ENCODE measurements around the gene CEP112. TPM values are rescaled to one million over a fixed set of nuclear protein-coding genes. Genes with fewer than 3 reads are reported as not detected.

The CEP112 gene
- total and polyA plus RNA-seq, 2 of the 4 experiments (the other 2 are of a cell fraction): 2.5 to 5.6 TPM

DNA sequence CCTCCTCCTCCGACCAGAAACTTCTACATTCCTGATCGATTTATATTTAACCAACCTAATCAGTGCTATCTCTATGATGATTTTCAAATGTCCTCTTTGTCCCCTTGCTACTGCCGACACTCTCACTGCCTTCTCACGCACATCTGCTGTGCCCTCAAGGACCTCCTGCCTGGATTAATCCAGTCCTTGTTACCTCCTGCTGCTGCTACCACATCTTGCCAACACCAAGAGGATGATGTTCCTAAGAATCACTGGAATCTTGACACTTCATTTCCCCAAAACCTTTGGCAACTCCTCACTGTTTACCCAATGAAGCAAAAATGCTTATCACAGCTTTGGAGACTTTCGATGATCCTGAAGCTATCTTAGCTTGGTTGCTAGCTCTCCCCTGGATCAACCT, 343.2 kb downstream of the CEP112 start:
- TF ChIP-seq, protein P1, sequence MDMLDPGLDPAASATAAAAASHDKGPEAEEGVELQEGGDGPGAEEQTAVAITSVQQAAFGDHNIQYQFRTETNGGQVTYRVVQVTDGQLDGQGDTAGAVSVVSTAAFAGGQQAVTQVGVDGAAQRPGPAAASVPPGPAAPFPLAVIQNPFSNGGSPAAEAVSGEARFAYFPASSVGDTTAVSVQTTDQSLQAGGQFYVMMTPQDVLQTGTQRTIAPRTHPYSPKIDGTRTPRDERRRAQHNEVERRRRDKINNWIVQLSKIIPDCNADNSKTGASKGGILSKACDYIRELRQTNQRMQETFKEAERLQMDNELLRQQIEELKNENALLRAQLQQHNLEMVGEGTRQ (IDR thresholded peaks at IDR 0.05; ENCODE audit: low read depth, low read length): no peak
- TF ChIP-seq RCOR1 (IDR thresholded peaks at IDR 0.05; ENCODE audit: insufficient replicate concordance, low read length): no peak
- TF ChIP-seq SMC3 (IDR thresholded peaks at IDR 0.05; ENCODE audit: low read depth, low read length): no peak
- TF ChIP-seq POLR2A (IDR thresholded peaks at IDR 0.05; ENCODE audit: low read depth, low read length): no peak
- TF ChIP-seq NFE2L2 (IDR thresholded peaks at IDR 0.05; ENCODE audit: low read depth, low read length): no peak
- no peak for TF ChIP-seq MAFK (IDR thresholded peaks at IDR 0.05; ENCODE audit: low read depth, low read length)
- TF ChIP-seq MXI1 (IDR thresholded peaks at IDR 0.05; ENCODE audit: borderline replicate concordance, low read depth, low read length): no peak
- TF ChIP-seq FOS (IDR thresholded peaks at IDR 0.05; ENCODE audit: low read depth, low read length): no peak
- TF ChIP-seq RFX5 (IDR thresholded peaks at IDR 0.05; ENCODE audit: low read depth, low read length): no peak
- no peak for TF ChIP-seq MAZ (IDR thresholded peaks at IDR 0.05; ENCODE audit: borderline replicate concordance, low read depth, low read length)
- no peak for TF ChIP-seq RAD21 (IDR thresholded peaks at IDR 0.05; ENCODE audit: low read length)
- TF ChIP-seq CEBPB (IDR thresholded peaks at IDR 0.05; ENCODE audit: low read depth, low read length): no peak
- no peak for TF ChIP-seq BHLHE40 (IDR thresholded peaks at IDR 0.05; ENCODE audit: low read depth, low read length)
- H3K27ac ChIP-seq (ENCODE audit: insufficient read depth, low read length): no peak overlapping the region
- DNase-seq: no peak
- H2AFZ ChIP-seq (replicated peaks; ENCODE audit: low read length, poor library complexity): no peak overlapping the region
- intact Hi-C loops (cut with micrococcal nuclease) (no loop called here), dilution Hi-C loops (cut with HindIII; ENCODE audit: low sequenced_read_pairs, unreplicated experiment) (no loop called here), in situ Hi-C loops (cut with MboI; ENCODE audit: low sequenced_read_pairs) (no loop called here)
- no peak overlapping the region for H3K23ac ChIP-seq (ENCODE audit: low read depth, low read length)
- H3K56ac ChIP-seq (ENCODE audit: extremely low read depth, insufficient read depth, low read length): no peak overlapping the region
- H2BK15ac ChIP-seq (ENCODE audit: low read depth, low read length): no peak overlapping the region
- no peak overlapping the region for H3K4me2 ChIP-seq (ENCODE audit: low read depth, low read length)
- 80% methylated on average over 5 of the region's 5 CpGs; no CpG with 5 or more reads in 1 of the 2 experiments for WGBS, 2 experiments (ENCODE audit: extremely low coverage in 2 of 2, insufficient read length in 1 of 2)
- no peaks in the 10 kb centered on the region for H3K9me1 ChIP-seq (ENCODE audit: insufficient read depth, low read length)
- ChIA-PET POLR2A (ENCODE audit: unreplicated experiment) (no interaction called here), CTCF (no interaction called here)
- H2BK20ac ChIP-seq (ENCODE audit: low read depth, low read length): no peak overlapping the region
- no peaks in the 10 kb centered on the region for H3K4me1 ChIP-seq (ENCODE audit: control insufficient read depth, insufficient read depth, low read length)
- H4K8ac ChIP-seq (ENCODE audit: low read depth in 2 of 2, low read length in 2 of 2): no peak overlapping the region
- H3K9me3 ChIP-seq (ENCODE audit: control insufficient read depth, insufficient read depth, low read length): no peaks in the 10 kb centered on the region
- H2AK9ac ChIP-seq (replicated peaks; ENCODE audit: low read depth, low read length, poor library complexity): no peak overlapping the region
- BruUV-seq (replicated peaks): no TSS peak
- no peak overlapping the region for H3K14ac ChIP-seq (replicated peaks; ENCODE audit: low read depth, low read length)
- no peak overlapping the region for H3K4me3 ChIP-seq (ENCODE audit: insufficient read depth, low read depth, low read length)
- H3K36me3 ChIP-seq (ENCODE audit: control insufficient read depth, insufficient read depth, low read length): no peaks in the 10 kb centered on the region
- H4K91ac ChIP-seq (ENCODE audit: insufficient read depth, low read depth, low read length): no peak overlapping the region
- H4K5ac ChIP-seq (ENCODE audit: low read depth, low read length): no peak overlapping the region
- no peak overlapping the region for H3K4ac ChIP-seq (ENCODE audit: low read depth, low read length)
- H3K27me3 ChIP-seq (ENCODE audit: control insufficient read depth, insufficient read depth, low read length): no peaks in the 10 kb centered on the region
- no peak overlapping the region for H2BK5ac ChIP-seq (ENCODE audit: low read depth, low read length, poor library complexity, severe bottlenecking)
- no peak overlapping the region for H3K9ac ChIP-seq (ENCODE audit: low read depth, low read length)
- no peak overlapping the region for H2AK5ac ChIP-seq (ENCODE audit: low read depth, low read length)
- no peak overlapping the region for H2BK120ac ChIP-seq (ENCODE audit: low read depth, low read length)
- H4K20me1 ChIP-seq (ENCODE audit: insufficient read depth, low read length): no peaks in the 10 kb centered on the region
- H3K79me1 ChIP-seq (ENCODE audit: low read depth in 1 of 2, low read length in 2 of 2): no peaks in the 10 kb centered on the region
- ATAC-seq (ENCODE audit: low read depth): no peak
- no peak overlapping the region for H3K18ac ChIP-seq (ENCODE audit: low read depth, low read length)

Data from IMR-90 (cell line).